ENCODE measurements around the gene DLST. TPM values are rescaled to one million over a fixed set of nuclear protein-coding genes. Genes with fewer than 3 reads are reported as not detected.

DLST gene
- total RNA-seq, 1 donor from 2014 or later, result 82.7 TPM

DNA sequence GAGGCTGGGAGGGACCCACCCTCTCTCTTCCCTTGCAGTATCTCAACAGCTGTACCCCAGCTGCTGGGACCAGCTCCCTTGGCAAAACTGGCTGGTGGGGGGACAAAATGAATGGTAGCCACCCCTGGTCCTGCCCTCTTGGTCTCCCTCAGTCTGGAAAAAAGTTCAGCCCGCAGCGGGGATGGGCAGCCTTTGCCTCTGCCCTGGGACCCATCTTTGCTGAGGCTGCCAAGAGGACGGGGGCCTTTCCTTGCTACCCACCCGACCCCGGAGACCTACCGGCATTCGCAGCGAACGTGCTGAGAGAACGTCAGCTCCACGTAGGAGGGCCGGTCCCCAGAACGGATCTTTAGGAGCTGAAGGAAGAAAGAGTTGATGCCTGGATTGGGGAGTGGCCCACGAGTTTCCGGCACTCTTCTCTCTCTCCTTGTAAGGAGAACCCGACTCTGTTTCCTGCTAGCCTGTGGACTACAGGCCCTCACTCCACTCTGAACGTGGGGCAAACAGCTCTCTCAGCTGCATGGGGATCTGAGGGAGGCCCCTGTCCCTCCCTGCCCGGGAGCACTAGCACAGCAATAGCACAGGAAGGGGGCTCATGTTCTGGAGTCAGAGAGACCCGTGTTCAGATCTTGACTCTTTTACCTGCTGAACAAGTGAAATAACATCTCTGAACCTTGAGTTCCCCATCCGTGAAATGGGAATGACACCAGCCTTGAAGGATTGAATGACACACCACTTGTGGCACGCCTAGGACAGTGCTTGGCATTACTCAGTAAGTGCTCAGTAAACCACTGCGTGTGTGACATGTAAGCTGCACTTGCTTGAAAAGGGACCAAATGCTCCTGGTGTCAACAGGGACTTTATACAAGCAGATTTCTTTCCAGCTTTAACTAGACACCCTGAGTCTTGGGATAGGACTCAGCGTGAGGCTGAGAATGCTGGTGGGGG, 66.8 kb downstream of the DLST start:
- Histone ChIP-seq H3K9me3 (no peaks in the 10 kb centered on the region), H3K27me3 (ENCODE audit: low read depth) (peaks cover 2% of the 10 kb centered on the region), H3K27ac (no peak overlapping the region), H3K4me1 (peaks cover 12% of the 10 kb centered on the region), H3K4me3 (no peak overlapping the region), H3K36me3 (no peaks in the 10 kb centered on the region)
- intact Hi-C loops (cut with DNase I), result no loop called here
- DNase-seq, result no peak
- ATAC-seq, result no peak
- TF ChIP-seq CTCF (IDR thresholded peaks at IDR 0.05), result no peak

- TF ChIP-seq CTCF (IDR thresholded peaks at IDR 0.05), result no peak
- Histone ChIP-seq H3K4me1 (peaks cover 15% of the 10 kb centered on the region), H3K27me3 (ENCODE audit: low read depth) (peaks cover 9% of the 10 kb centered on the region), H3K9me3 (no peaks in the 10 kb centered on the region), H3K4me3 (no peak overlapping the region), H3K27ac (no peak overlapping the region), H3K36me3 (no peaks in the 10 kb centered on the region)
- no peak for ATAC-seq
- intact Hi-C loops (cut with DNase I), result no loop called here
- DNase-seq, result no peak
These were observed 67.5 kb downstream of the DLST start for GRCh38 chr14:74949191-74949601.

GRCh38 chr14:74949859-74950573, 68.3 kb downstream of the DLST start:
- no peak for ATAC-seq
- H3K27ac ChIP-seq, result no peak overlapping the region
- no peak for DNase-seq
- no peaks in the 10 kb centered on the region for H3K9me3 ChIP-seq
- no peak for TF ChIP-seq CTCF (IDR thresholded peaks at IDR 0.05)
- H3K27me3 ChIP-seq (ENCODE audit: low read depth), result peaks cover 18% of the 10 kb centered on the region
- no peak overlapping the region for H3K4me3 ChIP-seq
- H3K36me3 ChIP-seq, result no peaks in the 10 kb centered on the region
- H3K4me1 ChIP-seq, result peaks cover 23% of the 10 kb centered on the region
- intact Hi-C loops (cut with DNase I), result no loop called here

DNA sequence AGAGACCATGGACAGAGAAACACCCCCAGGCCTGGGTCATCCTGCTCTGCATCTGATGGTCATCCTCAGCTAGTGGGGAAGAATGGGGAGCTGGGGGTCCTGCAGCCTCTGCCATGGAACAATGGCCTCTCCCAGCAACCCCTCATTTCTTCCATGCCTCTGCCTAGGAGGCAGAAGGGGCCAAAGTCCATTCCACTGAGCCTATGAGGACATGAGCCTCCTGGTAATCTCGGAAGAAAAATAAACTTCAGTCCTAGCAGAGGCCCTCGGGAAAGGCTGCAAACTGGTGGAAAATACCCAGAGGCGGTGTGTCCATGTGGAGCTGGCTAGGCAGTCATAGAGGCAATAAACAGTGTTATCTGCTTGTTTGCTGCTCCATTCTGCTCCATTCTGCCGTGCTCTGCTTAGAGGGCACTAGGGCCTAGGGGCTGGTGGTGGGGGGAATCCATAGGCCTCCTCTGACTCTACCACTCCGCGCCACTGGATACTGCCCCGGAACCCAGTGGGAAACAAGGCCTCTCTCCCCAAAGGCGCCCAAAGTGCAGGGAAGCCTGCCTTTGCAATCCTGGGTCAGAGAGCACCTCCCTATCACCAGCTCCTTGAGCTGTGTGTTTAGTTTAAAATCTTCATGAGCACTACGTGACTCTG, 69.2 kb downstream of the DLST start:
- Histone ChIP-seq H3K4me1 (peaks cover 26% of the 10 kb centered on the region), H3K27me3 (ENCODE audit: low read depth) (peaks cover 21% of the 10 kb centered on the region)
- ATAC-seq, result no peak

More for the DNA sequence above, 69.2 kb downstream of the DLST start:
- TF ChIP-seq CTCF (IDR thresholded peaks at IDR 0.05), result no peak
- no peak overlapping the region for H3K4me3 ChIP-seq
- H3K27ac ChIP-seq, result no peak overlapping the region
- no peak for DNase-seq
- no peaks in the 10 kb centered on the region for H3K9me3 ChIP-seq
- intact Hi-C loops (cut with DNase I), result no loop called here
- H3K36me3 ChIP-seq, result no peaks in the 10 kb centered on the region

Measured in lower lobe of right lung (tissue), 2 donors.